Subcutaneous adipose tissue (tissue), 4 donors: ENCODE results near the gene RIPPLY3. TPM values are rescaled to one million over a fixed set of nuclear protein-coding genes. Genes with fewer than 3 reads are reported as not detected.

Source experiments
- CTCF ChIP-seq: fragments of 450-650 bp; IDR thresholded peaks from one replicate; pipeline ENCODE4 v1.5.1; 2016; ENCODE audit warnings: low read depth, mild to moderate bottlenecking, control low read depth, antibody characterized with exemption, moderate library complexity
- total RNA-seq, 4 donors: library from RNA; depleted of rRNA; stranded (reverse); fragments of >200 nt; gene quantifications; one replicate each; pipeline ENCODE4 v1.1.0, GENCODE V29; 2016

RIPPLY3 gene
- total RNA-seq, 4 donors from 2014 or later: not detected

GRCh38 chr21:36985751-36986594 is 20.5 kb upstream of the RIPPLY3 start:
- no peak for TF ChIP-seq CTCF

DNA sequence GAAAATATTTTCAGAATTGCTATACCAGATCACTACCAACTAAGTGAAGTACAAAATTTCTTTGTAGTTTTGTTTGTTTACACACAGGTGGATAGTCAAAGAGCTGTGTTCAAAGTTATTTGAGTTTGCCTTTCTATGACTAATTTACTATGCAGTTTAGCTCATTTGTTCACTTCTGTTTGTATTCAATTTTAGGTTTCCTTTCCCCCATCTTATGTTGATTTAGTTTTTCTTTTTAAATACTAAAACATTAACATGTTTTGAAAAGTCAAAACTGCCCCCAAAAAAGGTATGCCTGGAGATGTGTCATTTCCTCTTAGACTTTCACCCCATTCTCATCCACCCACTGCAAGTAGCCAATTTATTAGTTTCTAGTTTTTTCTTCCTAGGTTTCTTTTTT is 18.7 kb upstream of the RIPPLY3 start:
- no peak for TF ChIP-seq CTCF

DNA sequence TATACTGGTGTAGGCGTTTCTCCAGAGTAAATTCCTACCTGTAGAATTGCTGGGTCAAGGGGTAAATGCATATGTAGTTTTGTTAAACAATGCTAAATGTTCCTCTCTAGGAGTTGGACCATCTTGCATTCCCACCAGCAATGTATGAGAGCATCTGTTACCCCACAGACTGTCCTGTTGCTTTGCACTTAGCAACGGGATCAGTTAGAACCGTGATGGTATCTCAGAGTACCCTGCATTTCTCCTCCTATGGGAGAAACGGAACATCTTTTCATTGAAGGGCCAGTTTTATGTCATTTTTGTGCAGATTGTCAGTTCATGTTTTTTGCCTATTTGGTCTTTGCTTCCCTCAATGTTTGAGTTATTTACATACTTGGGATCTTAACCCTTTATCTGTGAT is 18.0 kb upstream of the RIPPLY3 start:
- no peak for TF ChIP-seq CTCF

DNA sequence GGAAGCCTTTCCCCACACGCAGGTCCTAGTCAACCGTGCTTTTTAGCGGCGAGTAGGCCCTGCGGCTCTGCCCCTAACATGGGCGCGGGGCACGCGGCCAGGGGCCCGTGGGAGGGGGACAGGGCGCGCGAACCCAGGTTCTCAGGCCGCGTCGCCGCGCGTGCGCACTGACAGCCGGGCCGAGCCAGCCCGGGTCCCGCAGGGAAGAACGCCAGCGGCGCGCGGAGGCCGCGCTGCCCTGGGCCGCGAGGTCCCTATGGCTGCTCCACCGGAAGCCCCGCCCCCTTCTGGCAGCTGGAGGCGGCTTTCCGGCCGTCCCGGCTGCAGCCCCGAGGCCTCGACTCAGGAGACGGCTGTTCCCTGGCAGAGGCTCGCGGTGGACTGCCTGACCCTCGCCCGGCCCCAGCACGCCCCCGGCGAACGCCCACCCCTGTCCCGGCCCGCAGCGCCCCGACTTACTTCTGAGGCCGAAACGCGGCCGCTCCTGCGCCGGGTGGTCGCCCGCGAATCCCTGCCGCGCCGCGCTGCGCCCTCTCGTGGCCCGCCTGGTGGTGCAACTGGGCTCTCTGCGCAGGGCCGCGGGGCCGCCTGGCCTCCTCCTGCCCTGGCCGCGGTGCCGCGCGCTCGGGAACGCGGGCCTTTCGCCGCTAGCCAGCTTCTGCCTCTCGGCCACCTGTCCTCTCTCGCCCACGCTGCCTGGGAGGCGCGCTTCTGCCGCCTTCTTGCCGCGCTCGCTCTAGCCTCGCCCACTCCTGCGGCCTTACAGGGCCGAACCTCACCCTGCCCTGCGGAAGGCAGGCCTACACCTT is 16.6 kb upstream of the RIPPLY3 start:
- TF ChIP-seq CTCF: no peak

- no peak for TF ChIP-seq CTCF
These were observed 15.8 kb upstream of the RIPPLY3 start for GRCh38 chr21:36990508-36991205.

GRCh38 chr21:36992671-36993070 is 13.8 kb upstream of the RIPPLY3 start:
- no peak for TF ChIP-seq CTCF
